HG03460 (cell line): Measurements from ENCODE around the gene STXBP6.
A peak's percentile ranks its signal among the peaks of the same experiment; 100 is the strongest.
"Not testable (repeated sequence)": the region's sequence is repeated elsewhere in the genome, so short reads cannot be mapped to it uniquely, and the experiment has no call there.

Source experiments
- ATAC-seq: cut with Tn5 transposase; IDR thresholded peaks from one replicate; pipeline ENCODE4 v1.9.1; 2021; ENCODE audit not compliant: unreplicated experiment

Gene STXBP6

GRCh38 chr14:24813089-24813815 lies 236.7 kb downstream of the STXBP6 start:
- no peak for ATAC-seq

GRCh38 chr14:24809135-24809534 lies 240.8 kb downstream of the STXBP6 start:
- ATAC-seq, result no peak

GRCh38 chr14:24808412-24808811 lies 241.5 kb downstream of the STXBP6 start:
- no peak for ATAC-seq

GRCh38 chr14:24806061-24806678 lies 243.8 kb downstream of the STXBP6 start:
- ATAC-seq, result no peak

GRCh38 chr14:24804552-24805212 lies 245.3 kb downstream of the STXBP6 start:
- no peak for ATAC-seq

GRCh38 chr14:24803933-24804494 lies 245.9 kb downstream of the STXBP6 start:
- ATAC-seq, result no peak

GRCh38 chr14:24803426-24803825 lies 246.5 kb downstream of the STXBP6 start:
- ATAC-seq, result not testable (repeated sequence)

GRCh38 chr14:24802236-24802635 lies 247.7 kb downstream of the STXBP6 start:
- no peak for ATAC-seq

GRCh38 chr14:24801024-24801423 lies 248.9 kb downstream of the STXBP6 start:
- no peak for ATAC-seq

GRCh38 chr14:24798911-24799462 lies 251.0 kb downstream of the STXBP6 start:
- peak; percentile 50 for ATAC-seq

- no peak for ATAC-seq
Observed at GRCh38 chr14:24795406-24795805, 254.5 kb downstream of the STXBP6 start.

GRCh38 chr14:24794644-24795305 lies 255.2 kb downstream of the STXBP6 start:
- ATAC-seq, result no peak

GRCh38 chr14:24790196-24790595 lies 259.8 kb downstream of the STXBP6 start:
- no peak for ATAC-seq

- no peak for ATAC-seq
Observed at GRCh38 chr14:24789378-24789884, 260.5 kb downstream of the STXBP6 start.

- no peak for ATAC-seq
Observed at GRCh38 chr14:24785698-24786097, 264.2 kb downstream of the STXBP6 start.

- no peak for ATAC-seq
Observed at GRCh38 chr14:24784981-24785380, 265.0 kb downstream of the STXBP6 start.

- no peak for ATAC-seq
Observed at GRCh38 chr14:24783791-24784190, 266.2 kb downstream of the STXBP6 start.

GRCh38 chr14:24780281-24780680 lies 269.7 kb downstream of the STXBP6 start:
- ATAC-seq, result no peak

- no peak for ATAC-seq
Observed at GRCh38 chr14:24777678-24778077, 272.3 kb downstream of the STXBP6 start.

GRCh38 chr14:24775950-24776349 lies 274.0 kb downstream of the STXBP6 start:
- no peak for ATAC-seq
